ENCODE measurements around the gene PPP1R16B. TPM values are rescaled to one million over a fixed set of nuclear protein-coding genes. Genes with fewer than 3 reads are reported as not detected.

Gene PPP1R16B
- total RNA-seq, 1 experiment from 2014 or later, result 0.15 TPM

DNA sequence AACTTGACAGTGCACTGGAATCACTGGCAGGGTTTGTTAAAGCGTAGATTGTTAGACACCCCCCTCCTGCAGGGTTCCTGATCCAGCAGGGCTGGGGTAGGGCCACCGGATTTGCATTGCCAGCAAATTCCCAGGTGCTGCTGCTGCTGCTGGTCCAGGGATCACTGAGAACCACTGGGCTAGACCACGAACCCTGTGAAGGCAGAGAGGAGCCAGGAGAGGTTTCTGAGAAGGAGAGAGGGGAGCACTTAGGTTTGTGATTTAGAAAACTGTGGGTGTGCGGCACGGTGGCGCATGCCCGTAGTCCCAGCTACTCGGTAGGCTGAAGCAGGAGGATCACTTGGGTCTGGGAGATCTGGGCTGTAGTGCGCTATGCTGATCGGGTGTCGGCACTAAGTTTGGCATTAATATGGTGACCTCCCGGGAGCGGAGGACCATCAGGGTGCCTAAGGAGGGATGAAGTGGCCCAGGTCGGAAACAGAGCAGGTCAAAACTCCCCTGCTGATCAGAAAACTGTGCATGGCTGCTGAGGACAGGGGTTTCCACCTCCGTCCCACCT is 67.1 kb downstream of the PPP1R16B start:
- no peak overlapping the region for H3K9ac ChIP-seq (ENCODE audit: low read length)
- H3K4me2 ChIP-seq (ENCODE audit: low read depth, low read length, poor library complexity, severe bottlenecking), result no peak overlapping the region
- H3K4me1 ChIP-seq (ENCODE audit: low read length), result peaks cover 12% of the 10 kb centered on the region
- H3K4me3 ChIP-seq (ENCODE audit: low read length), result no peak overlapping the region
- H3K9me3 ChIP-seq (ENCODE audit: low read length), result no peaks in the 10 kb centered on the region
- no peak overlapping the region for H3K27ac ChIP-seq (ENCODE audit: low read length)
- H2AFZ ChIP-seq (ENCODE audit: low read length), result no peak overlapping the region
- H3K9me2 ChIP-seq (replicated peaks; ENCODE audit: insufficient read depth, low read length), result no peaks in the 10 kb centered on the region
- H3K27me3 ChIP-seq (ENCODE audit: low read length), result no peaks in the 10 kb centered on the region
- no peaks in the 10 kb centered on the region; the same call in 1 of the 2 replicates for H4K20me1 ChIP-seq (ENCODE audit: insufficient read depth, low read depth, low read length)
- no peaks in the 10 kb centered on the region for H3K79me2 ChIP-seq (ENCODE audit: low read length)
- H3K36me3 ChIP-seq (ENCODE audit: insufficient read depth, low read length), result no peaks in the 10 kb centered on the region
- no peak for DNase-seq

DNA sequence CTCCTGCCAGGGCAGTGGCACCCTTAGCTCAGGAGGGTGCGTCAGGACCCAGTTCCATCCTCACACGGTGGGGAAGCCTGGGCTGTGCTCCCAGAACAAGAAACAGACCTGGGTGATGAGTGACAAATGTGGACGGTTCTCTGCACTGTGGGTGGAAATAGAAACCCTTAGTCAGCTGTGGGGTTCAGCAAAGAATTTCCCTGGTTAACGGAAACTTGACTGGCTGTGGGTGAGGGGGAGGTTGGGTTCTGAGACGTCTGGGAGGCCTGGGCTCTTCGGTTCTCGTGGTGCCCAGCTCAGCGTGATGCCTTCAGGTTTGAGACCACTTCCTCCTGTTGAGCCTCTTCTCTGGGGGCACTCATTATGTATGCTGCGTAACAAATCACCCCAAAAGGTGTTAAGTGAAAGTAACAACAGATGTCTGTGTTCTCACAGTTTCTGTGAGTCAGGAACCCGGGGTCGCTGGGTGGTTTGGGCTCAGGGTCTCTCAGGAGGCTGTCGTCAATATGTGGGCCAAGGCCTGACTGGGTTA is 67.6 kb downstream of the PPP1R16B start:
- no peak overlapping the region for H3K4me3 ChIP-seq (ENCODE audit: low read length)
- H3K9me3 ChIP-seq (ENCODE audit: low read length), result no peaks in the 10 kb centered on the region
- no peak overlapping the region for H2AFZ ChIP-seq (ENCODE audit: low read length)
- no peak overlapping the region for H3K27ac ChIP-seq (ENCODE audit: low read length)
- DNase-seq, result no peak
- H3K4me1 ChIP-seq (ENCODE audit: low read length), result peaks cover 12% of the 10 kb centered on the region
- no peaks in the 10 kb centered on the region for H3K36me3 ChIP-seq (ENCODE audit: insufficient read depth, low read length)
- H3K9ac ChIP-seq (ENCODE audit: low read length), result no peak overlapping the region
- no peak overlapping the region for H3K4me2 ChIP-seq (ENCODE audit: low read depth, low read length, poor library complexity, severe bottlenecking)
- H3K9me2 ChIP-seq (replicated peaks; ENCODE audit: insufficient read depth, low read length), result no peaks in the 10 kb centered on the region
- H4K20me1 ChIP-seq (ENCODE audit: insufficient read depth, low read depth, low read length), result no peaks in the 10 kb centered on the region; the same call in 1 of the 2 replicates
- H3K79me2 ChIP-seq (ENCODE audit: low read length), result no peaks in the 10 kb centered on the region
- no peaks in the 10 kb centered on the region for H3K27me3 ChIP-seq (ENCODE audit: low read length)

GRCh38 chr20:38874460-38875174 is 69.1 kb downstream of the PPP1R16B start:
- H3K36me3 ChIP-seq (ENCODE audit: insufficient read depth, low read length), result no peaks in the 10 kb centered on the region
- no peaks in the 10 kb centered on the region for H3K27me3 ChIP-seq (ENCODE audit: low read length)
- H3K9me3 ChIP-seq (ENCODE audit: low read length), result no peaks in the 10 kb centered on the region
- DNase-seq, result no peak
- no peak overlapping the region for H3K4me3 ChIP-seq (ENCODE audit: low read length)
- no peak overlapping the region for H3K9ac ChIP-seq (ENCODE audit: low read length)
- H2AFZ ChIP-seq (ENCODE audit: low read length), result no peak overlapping the region
- H3K79me2 ChIP-seq (ENCODE audit: low read length), result no peaks in the 10 kb centered on the region
- H3K9me2 ChIP-seq (replicated peaks; ENCODE audit: insufficient read depth, low read length), result no peaks in the 10 kb centered on the region
- peaks cover 12% of the 10 kb centered on the region for H3K4me1 ChIP-seq (ENCODE audit: low read length)
- no peaks in the 10 kb centered on the region; the same call in 1 of the 2 replicates for H4K20me1 ChIP-seq (ENCODE audit: insufficient read depth, low read depth, low read length)
- H3K27ac ChIP-seq (ENCODE audit: low read length), result no peak overlapping the region
- H3K4me2 ChIP-seq (ENCODE audit: low read depth, low read length, poor library complexity, severe bottlenecking), result no peak overlapping the region

DNA sequence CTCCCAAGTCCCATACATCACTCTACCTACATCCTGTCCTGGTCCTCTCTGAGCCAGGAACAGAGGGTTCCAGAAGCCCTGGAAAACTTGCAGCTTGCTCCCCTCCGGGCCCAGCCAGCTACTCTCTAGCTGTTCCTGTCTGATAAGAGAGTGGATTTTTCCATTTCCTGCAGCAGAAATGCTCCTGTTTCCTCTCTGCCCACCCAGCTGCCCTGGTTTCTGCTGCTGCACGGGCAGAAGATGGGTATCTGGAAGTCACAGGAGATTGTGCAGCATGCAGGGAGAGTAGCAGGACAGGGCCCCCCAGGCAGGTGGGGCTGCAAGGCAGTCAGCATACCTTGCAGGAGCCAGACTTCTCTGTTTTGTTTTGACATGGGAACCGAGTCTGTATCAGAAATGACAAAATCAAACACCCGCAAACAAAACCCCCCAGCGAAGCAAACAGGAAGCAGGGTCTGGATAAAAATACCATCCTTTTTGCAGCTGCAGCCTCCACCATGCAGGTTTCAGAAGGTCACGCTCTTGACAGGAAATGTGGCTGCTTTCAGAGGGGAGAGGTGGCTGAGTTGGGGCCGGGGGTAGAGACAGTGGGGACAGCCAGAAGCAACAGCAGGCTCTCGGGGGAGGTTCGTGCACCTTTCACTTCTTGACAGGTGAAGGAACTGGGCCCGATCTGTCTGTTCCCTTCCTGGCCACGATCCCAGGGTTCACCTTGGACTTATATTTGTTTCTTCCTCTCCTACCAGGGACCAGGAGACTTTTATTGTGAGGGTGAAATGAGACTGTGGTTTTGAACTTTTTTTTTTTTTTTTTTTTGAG is 69.9 kb downstream of the PPP1R16B start:
- H3K9me3 ChIP-seq (ENCODE audit: low read length), result no peaks in the 10 kb centered on the region
- peak overlapping the region; percentile 41 for H3K4me2 ChIP-seq (ENCODE audit: low read depth, low read length, poor library complexity, severe bottlenecking)
- H3K36me3 ChIP-seq (ENCODE audit: insufficient read depth, low read length), result no peaks in the 10 kb centered on the region
- peak overlapping the region; percentile 3; the same call in 1 of the 2 replicates for H3K4me3 ChIP-seq (ENCODE audit: low read length)
- H3K9ac ChIP-seq (ENCODE audit: low read length), result peak overlapping the region; percentile 48
- no peaks in the 10 kb centered on the region for H3K9me2 ChIP-seq (replicated peaks; ENCODE audit: insufficient read depth, low read length)
- no peak overlapping the region for H3K27ac ChIP-seq (ENCODE audit: low read length)
- no peaks in the 10 kb centered on the region for H3K79me2 ChIP-seq (ENCODE audit: low read length)
- no peaks in the 10 kb centered on the region for H3K27me3 ChIP-seq (ENCODE audit: low read length)
- H2AFZ ChIP-seq (ENCODE audit: low read length), result peak overlapping the region; percentile 41; the same call in 1 of the 2 replicates
- peak; percentile 58 for DNase-seq
- H3K4me1 ChIP-seq (ENCODE audit: low read length), result peaks cover 12% of the 10 kb centered on the region
- no peaks in the 10 kb centered on the region; the same call in 1 of the 2 replicates for H4K20me1 ChIP-seq (ENCODE audit: insufficient read depth, low read depth, low read length)

DNA sequence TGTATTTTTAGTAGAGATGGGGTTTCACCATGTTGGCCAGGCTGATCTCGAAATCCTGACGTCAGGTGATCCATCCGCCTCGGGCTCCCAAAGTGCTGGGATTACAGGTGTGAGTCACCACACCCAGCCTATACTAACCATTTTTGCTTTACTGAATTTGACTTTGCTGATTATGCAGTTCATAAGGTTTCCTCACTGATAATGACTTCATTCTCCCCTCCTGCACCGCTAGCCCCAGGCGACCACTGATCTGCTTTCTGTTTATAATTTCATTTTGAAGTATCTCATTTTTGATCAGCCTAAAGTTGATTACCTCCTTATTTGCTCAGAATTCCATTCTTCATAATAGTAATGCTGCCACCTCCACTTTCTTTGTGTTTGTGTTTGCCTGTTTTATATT is 72.0 kb downstream of the PPP1R16B start:
- Histone ChIP-seq H3K4me2 (ENCODE audit: low read depth, low read length, poor library complexity, severe bottlenecking) (no peak overlapping the region), H3K9ac (ENCODE audit: low read length) (no peak overlapping the region), H3K36me3 (ENCODE audit: insufficient read depth, low read length) (no peaks in the 10 kb centered on the region), H3K4me1 (ENCODE audit: low read length) (peaks cover 22% of the 10 kb centered on the region), H2AFZ (ENCODE audit: low read length) (no peak overlapping the region), H3K4me3 (ENCODE audit: low read length) (no peak overlapping the region), H3K27me3 (ENCODE audit: low read length) (no peaks in the 10 kb centered on the region), H3K9me2 (replicated peaks; ENCODE audit: insufficient read depth, low read length) (no peaks in the 10 kb centered on the region), H3K79me2 (ENCODE audit: low read length) (no peaks in the 10 kb centered on the region), H3K9me3 (ENCODE audit: low read length) (no peaks in the 10 kb centered on the region), H4K20me1 (ENCODE audit: insufficient read depth, low read depth, low read length) (no peaks in the 10 kb centered on the region), H3K27ac (ENCODE audit: low read length) (no peak overlapping the region)
- DNase-seq, result no peak

GRCh38 chr20:38878866-38879265 is 73.4 kb downstream of the PPP1R16B start:
- Histone ChIP-seq H3K4me1 (ENCODE audit: low read length) (peaks cover 22% of the 10 kb centered on the region), H4K20me1 (ENCODE audit: insufficient read depth, low read depth, low read length) (no peaks in the 10 kb centered on the region), H3K9me3 (ENCODE audit: low read length) (no peaks in the 10 kb centered on the region), H3K79me2 (ENCODE audit: low read length) (no peaks in the 10 kb centered on the region), H3K9ac (ENCODE audit: low read length) (no peak overlapping the region), H3K4me2 (ENCODE audit: low read depth, low read length, poor library complexity, severe bottlenecking) (no peak overlapping the region), H2AFZ (ENCODE audit: low read length) (no peak overlapping the region), H3K9me2 (replicated peaks; ENCODE audit: insufficient read depth, low read length) (no peaks in the 10 kb centered on the region), H3K4me3 (ENCODE audit: low read length) (no peak overlapping the region), H3K36me3 (ENCODE audit: insufficient read depth, low read length) (no peaks in the 10 kb centered on the region), H3K27ac (ENCODE audit: low read length) (no peak overlapping the region), H3K27me3 (ENCODE audit: low read length) (no peaks in the 10 kb centered on the region)
- DNase-seq, result no peak

- H3K9me2 ChIP-seq (replicated peaks; ENCODE audit: insufficient read depth, low read length), result no peaks in the 10 kb centered on the region
- no peak overlapping the region for H3K4me3 ChIP-seq (ENCODE audit: low read length)
- no peaks in the 10 kb centered on the region for H4K20me1 ChIP-seq (ENCODE audit: insufficient read depth, low read depth, low read length)
- H2AFZ ChIP-seq (ENCODE audit: low read length), result no peak overlapping the region
- H3K4me1 ChIP-seq (ENCODE audit: low read length), result peaks cover 19% of the 10 kb centered on the region
- DNase-seq, result no peak
- no peaks in the 10 kb centered on the region for H3K27me3 ChIP-seq (ENCODE audit: low read length)
- no peaks in the 10 kb centered on the region for H3K79me2 ChIP-seq (ENCODE audit: low read length)
- H3K36me3 ChIP-seq (ENCODE audit: insufficient read depth, low read length), result no peaks in the 10 kb centered on the region
- H3K4me2 ChIP-seq (ENCODE audit: low read depth, low read length, poor library complexity, severe bottlenecking), result no peak overlapping the region
- H3K9me3 ChIP-seq (ENCODE audit: low read length), result no peaks in the 10 kb centered on the region
- no peak overlapping the region for H3K9ac ChIP-seq (ENCODE audit: low read length)
- H3K27ac ChIP-seq (ENCODE audit: low read length), result no peak overlapping the region
Measured at GRCh38 chr20:38880952-38881735, 75.6 kb downstream of the PPP1R16B start.
